Measurements from ENCODE around the gene DNM3.

The DNM3 gene

GRCh38 chr1:172287208-172287607, 445.9 kb downstream of the DNM3 start:
- DNase-seq (ENCODE audit: insufficient read length, low spot score): no peak

GRCh38 chr1:172288581-172288980, 447.3 kb downstream of the DNM3 start:
- no peak for FAIRE-seq
- TF ChIP-seq CTCF (IDR thresholded peaks at IDR 0.05; ENCODE audit: insufficient read depth, missing control alignments): no peak
- no peak for DNase-seq (ENCODE audit: insufficient read length, low spot score)

More at GRCh38 chr1:172287208-172287607, 445.9 kb downstream of the DNM3 start:
- FAIRE-seq: no peak
- no peak for TF ChIP-seq CTCF (IDR thresholded peaks at IDR 0.05; ENCODE audit: insufficient read depth, missing control alignments)

- FAIRE-seq (no peak), DNase-seq (ENCODE audit: insufficient read length, low spot score) (no peak)
- TF ChIP-seq CTCF (IDR thresholded peaks at IDR 0.05; ENCODE audit: insufficient read depth, missing control alignments): no peak
Observed at GRCh38 chr1:172289448-172289847, 448.1 kb downstream of the DNM3 start.

- DNase-seq (ENCODE audit: insufficient read length, low spot score) (no peak), FAIRE-seq (no peak)
- TF ChIP-seq CTCF (IDR thresholded peaks at IDR 0.05; ENCODE audit: insufficient read depth, missing control alignments): no peak
Observed at GRCh38 chr1:172292840-172293239, 451.5 kb downstream of the DNM3 start.

- DNase-seq (ENCODE audit: insufficient read length, low spot score): no peak
- no peak for TF ChIP-seq CTCF (IDR thresholded peaks at IDR 0.05; ENCODE audit: insufficient read depth, missing control alignments)
- no peak for FAIRE-seq
Observed at GRCh38 chr1:172293429-172293828, 452.1 kb downstream of the DNM3 start.

GRCh38 chr1:172298141-172298540, 456.8 kb downstream of the DNM3 start:
- no peak for TF ChIP-seq CTCF (IDR thresholded peaks at IDR 0.05; ENCODE audit: insufficient read depth, missing control alignments)

GRCh38 chr1:172298911-172299310, 457.6 kb downstream of the DNM3 start:
- TF ChIP-seq CTCF (IDR thresholded peaks at IDR 0.05; ENCODE audit: insufficient read depth, missing control alignments): no peak
- no peak for FAIRE-seq
- DNase-seq (ENCODE audit: insufficient read length, low spot score): no peak

More at GRCh38 chr1:172298141-172298540, 456.8 kb downstream of the DNM3 start:
- no peak for FAIRE-seq
- DNase-seq (ENCODE audit: insufficient read length, low spot score): no peak

Data from D721Med (cell line).